Urothelium cell line (cell line): ENCODE results near the gene SEPTIN10.

Experiments used
- DNase-seq: peaks from one replicate; pipeline ENCODE4 v3.0.0; 2011; ENCODE audit warnings: low spot score, mixed read lengths
- FAIRE-seq: peaks from 2 replicates; lab custom pipeline; 2011; peaks lifted over from hg19 to GRCh38; lab: Jason Lieb, UNC

Gene SEPTIN10

GRCh38 chr2:109526442-109526970 is 87.3 kb downstream of the SEPTIN10 start:
- FAIRE-seq (no peak), DNase-seq (no peak)

GRCh38 chr2:109525836-109526235 is 87.9 kb downstream of the SEPTIN10 start:
- FAIRE-seq (no peak), DNase-seq (no peak)

GRCh38 chr2:109523536-109524361 is 90.0 kb downstream of the SEPTIN10 start:
- FAIRE-seq (no peak), DNase-seq (no peak)

- no peak for DNase-seq
- FAIRE-seq = peak; percentile 91
Observed at GRCh38 chr2:109523121-109523520, 90.6 kb downstream of the SEPTIN10 start.

GRCh38 chr2:109522063-109522374 is 91.7 kb downstream of the SEPTIN10 start:
- DNase-seq = no peak
- FAIRE-seq = no peak

- FAIRE-seq = no peak
- DNase-seq = no peak
Observed at GRCh38 chr2:109521233-109522062, 92.3 kb downstream of the SEPTIN10 start.

- DNase-seq = no peak
- FAIRE-seq = no peak
Observed at GRCh38 chr2:109519513-109519912, 94.3 kb downstream of the SEPTIN10 start.

- DNase-seq (no peak), FAIRE-seq (no peak)
Observed at GRCh38 chr2:109517118-109517889, 96.5 kb downstream of the SEPTIN10 start.

GRCh38 chr2:109516445-109517117 is 97.2 kb downstream of the SEPTIN10 start:
- FAIRE-seq (peak; percentile 89), DNase-seq (peak; percentile 93)

GRCh38 chr2:109514857-109515256 is 98.9 kb downstream of the SEPTIN10 start:
- DNase-seq (no peak), FAIRE-seq (no peak)

GRCh38 chr2:109513749-109514588 is 99.8 kb downstream of the SEPTIN10 start:
- peak; percentile 20 for FAIRE-seq
- peak; percentile 75 for DNase-seq

GRCh38 chr2:109513230-109513629 is 100.5 kb downstream of the SEPTIN10 start:
- FAIRE-seq (peak; percentile 98), DNase-seq (no peak)

GRCh38 chr2:109512076-109512475 is 101.7 kb downstream of the SEPTIN10 start:
- DNase-seq (no peak), FAIRE-seq (no peak)

GRCh38 chr2:109511168-109511567 is 102.6 kb downstream of the SEPTIN10 start:
- DNase-seq (no peak), FAIRE-seq (no peak)

- FAIRE-seq = peak; percentile 13
- DNase-seq = peak; percentile 91
Observed at GRCh38 chr2:109510136-109511028, 103.4 kb downstream of the SEPTIN10 start.

GRCh38 chr2:109508556-109508955 is 105.2 kb downstream of the SEPTIN10 start:
- DNase-seq (no peak), FAIRE-seq (no peak)

GRCh38 chr2:109507828-109508227 is 105.9 kb downstream of the SEPTIN10 start:
- FAIRE-seq (no peak), DNase-seq (no peak)

GRCh38 chr2:109507217-109507616 is 106.5 kb downstream of the SEPTIN10 start:
- FAIRE-seq = no peak
- no peak for DNase-seq

GRCh38 chr2:109503191-109503590 is 110.6 kb downstream of the SEPTIN10 start:
- DNase-seq (no peak), FAIRE-seq (no peak)
